ENCODE measurements around the gene ENTHD1.

GRCh38 chr22:39897841-39898240, 4.3 kb upstream of the ENTHD1 start:
- TF ChIP-seq GATA2 (IDR thresholded peaks at IDR 0.05; ENCODE audit: low read depth, low read length) (no peak), GATA3 (IDR thresholded peaks at IDR 0.05; ENCODE audit: low read depth, low read length) (no peak)
